ENCODE measurements around the gene DTD2.
A peak's percentile ranks its signal among the peaks of the same experiment; 100 is the strongest.
"Not testable (repeated sequence)": the region's sequence is repeated elsewhere in the genome, so short reads cannot be mapped to it uniquely, and the experiment has no call there.

Gene DTD2

DNA sequence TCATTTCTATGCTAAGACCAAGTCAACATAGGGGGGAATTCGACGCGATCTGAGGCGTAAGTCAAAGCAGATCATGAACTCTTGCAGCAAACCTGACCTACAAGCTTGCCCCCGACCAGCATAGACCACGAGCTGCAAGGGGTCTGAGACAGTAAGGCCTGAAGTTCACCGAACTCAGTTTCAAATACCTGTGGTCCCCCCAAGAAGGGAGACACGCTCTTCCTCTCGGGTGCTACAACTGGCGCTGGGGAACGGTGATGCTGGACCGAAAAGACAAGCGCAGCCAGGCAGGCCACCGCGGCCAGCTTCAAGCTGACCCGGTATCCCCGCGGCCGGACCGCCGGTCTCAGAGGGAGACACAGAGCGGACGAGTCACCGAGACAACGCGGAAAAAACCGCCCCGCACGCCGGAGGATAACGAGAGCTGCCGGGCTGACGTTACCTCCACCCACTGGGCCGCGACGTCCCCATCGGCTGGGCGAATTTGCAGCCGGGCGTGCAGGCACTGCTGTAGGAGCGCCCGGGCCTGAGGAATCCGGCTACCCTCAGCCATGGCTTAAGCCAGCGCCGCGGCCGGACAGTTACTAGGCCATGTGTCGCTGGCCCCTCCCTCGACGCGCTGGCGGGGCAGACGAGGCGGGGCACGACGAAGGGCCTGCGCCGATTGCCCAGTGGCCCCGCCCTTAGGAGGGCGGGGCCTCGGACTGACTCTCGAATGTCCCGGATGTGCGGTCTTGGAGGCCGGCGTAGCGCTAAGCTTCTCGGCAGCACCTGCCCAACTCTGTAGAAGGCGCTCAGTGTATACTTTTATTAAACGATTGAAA lies at the start of gene DTD2:
TSS of gene DTD2 (minus strand) at position 666 of the 824 bp plus-strand sequence. CDS start at position 553, 113 bp downstream.
- FAIRE-seq = peak; percentile 88

DNA sequence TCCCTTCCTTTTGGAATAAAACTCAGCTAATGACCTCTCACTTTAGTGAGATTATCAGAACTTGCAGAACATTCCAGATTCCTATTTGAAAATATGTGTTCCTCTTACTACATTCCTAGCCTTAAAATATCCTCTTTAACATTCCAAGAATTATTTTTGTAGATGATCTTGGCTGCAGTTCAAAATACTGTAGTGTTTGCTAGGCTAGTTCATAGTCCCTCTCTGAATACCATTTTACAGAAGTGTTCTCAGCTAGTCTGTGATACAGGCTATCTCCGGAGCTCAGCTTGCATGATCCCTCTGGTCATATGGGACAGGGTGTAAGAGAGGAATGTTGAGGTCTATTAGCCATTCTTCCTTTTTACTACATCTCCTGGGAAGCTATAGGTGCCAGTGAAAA lies 48.1 kb upstream of the DTD2 start:
- FAIRE-seq = no peak

DNA sequence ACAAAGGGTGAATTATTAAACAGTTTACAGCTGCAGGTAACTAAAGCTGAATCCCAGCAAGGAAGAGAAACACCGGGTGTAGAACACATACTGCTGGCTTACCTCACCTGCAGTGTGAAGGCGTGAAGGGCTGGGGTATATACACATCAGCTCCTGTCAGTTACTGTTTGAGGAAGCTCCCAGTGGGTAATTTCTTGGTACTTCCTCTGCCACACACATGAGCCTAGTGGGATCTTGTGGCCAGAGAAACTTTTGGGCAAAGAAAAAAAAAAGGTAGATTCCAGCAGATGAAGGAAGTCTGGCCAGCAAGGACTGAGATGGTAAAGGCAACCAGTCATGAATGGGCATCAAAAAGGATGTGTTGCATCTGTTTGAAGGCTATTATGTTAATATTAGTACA lies 44.6 kb upstream of the DTD2 start:
- FAIRE-seq = no peak

GRCh38 chr14:31492759-31493498 lies 35.6 kb upstream of the DTD2 start:
- FAIRE-seq = no peak

DNA sequence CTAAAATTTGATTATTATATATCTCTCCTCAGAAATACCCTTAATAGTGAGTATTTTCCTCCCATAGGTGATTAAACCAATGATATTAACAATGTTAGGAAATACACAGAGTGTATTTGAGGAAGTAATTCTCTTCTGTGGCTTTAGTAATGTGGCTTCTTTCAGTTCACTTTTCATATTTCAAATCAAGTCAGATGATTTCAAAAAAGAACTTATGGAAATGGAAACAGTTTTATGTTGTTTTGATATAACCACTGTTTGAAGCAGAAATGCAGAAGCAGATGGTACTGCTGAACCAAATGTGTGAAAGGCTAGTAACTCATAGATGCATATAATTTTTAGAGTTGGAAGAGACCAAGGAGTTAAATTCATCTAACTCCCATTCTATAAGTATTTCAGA lies 32.4 kb upstream of the DTD2 start:
- no peak for FAIRE-seq

- FAIRE-seq = no peak
Measured at GRCh38 chr14:31487886-31488285, 30.6 kb upstream of the DTD2 start, which contains the start of gene GPR33. GPR33 (minus strand) TSS chr14:31488039; CDS start chr14:31483965, 4,074 bp downstream.

DNA sequence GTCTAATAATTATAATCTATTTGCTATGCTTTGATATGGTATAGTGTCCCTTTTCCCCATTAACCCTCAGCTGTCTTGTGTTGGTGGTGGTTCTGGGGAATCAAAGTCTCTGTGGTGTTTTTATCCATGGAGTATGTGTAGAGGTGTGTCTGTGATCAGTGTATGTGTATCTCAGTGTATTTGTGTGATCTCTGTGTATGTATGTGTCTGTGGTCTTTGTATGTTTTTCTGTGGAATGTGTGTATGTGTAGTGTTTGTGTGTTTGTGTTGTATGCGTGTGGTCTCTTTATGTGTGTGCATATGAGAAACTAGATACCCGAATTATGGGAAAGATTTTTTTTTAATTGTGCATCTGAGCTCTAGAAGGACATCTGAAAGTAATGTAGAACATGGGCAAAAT lies 29.5 kb upstream of the DTD2 start:
- no peak for FAIRE-seq

- FAIRE-seq = no peak
Measured at GRCh38 chr14:31484754-31485153, 27.4 kb upstream of the DTD2 start.

GRCh38 chr14:31480156-31480555 lies 22.9 kb upstream of the DTD2 start:
- no peak for FAIRE-seq

DNA sequence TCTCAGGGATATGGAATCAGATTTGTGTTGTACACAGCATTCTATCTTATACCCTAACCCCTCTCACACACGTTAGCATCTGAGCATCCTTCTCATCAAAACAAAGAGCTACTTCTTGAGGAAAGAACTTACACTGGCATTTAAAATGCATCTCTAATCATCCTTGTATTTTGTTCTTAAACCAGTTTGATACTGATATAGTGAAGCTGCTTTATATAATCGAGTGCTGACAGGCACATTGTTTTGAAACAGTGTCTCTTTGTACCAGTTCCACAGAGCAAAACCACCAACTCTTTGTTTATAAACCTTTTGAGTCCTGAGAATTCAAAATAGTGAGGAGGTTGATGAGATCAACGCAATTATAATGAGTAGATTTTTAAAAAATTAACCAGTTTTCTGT lies 21.7 kb upstream of the DTD2 start:
- FAIRE-seq = no peak

DNA sequence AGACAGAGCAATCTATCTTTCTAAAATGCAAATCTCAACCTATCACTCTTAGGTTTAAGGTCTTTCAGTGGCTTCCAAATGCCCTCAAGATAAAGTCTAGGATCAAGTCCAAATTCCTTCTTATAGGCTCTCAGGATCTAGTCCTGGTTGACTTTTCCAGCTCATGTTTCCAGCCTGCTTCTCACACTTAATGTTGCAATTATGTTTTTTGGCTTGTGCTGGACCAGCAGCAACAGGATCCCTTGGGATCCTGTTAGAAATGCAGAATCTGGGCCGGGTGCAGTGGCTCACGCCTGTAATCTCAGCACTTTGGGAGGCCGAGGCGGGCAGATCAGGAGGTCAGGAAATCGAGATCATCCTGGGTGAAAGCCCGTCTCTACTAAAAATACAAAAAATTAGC lies 19.9 kb upstream of the DTD2 start:
- no peak for FAIRE-seq

GRCh38 chr14:31476131-31476866 lies 19.0 kb upstream of the DTD2 start:
- FAIRE-seq = no peak

GRCh38 chr14:31466554-31466953 lies 9.2 kb upstream of the DTD2 start:
- FAIRE-seq = no peak

GRCh38 chr14:31465111-31465510 lies 7.8 kb upstream of the DTD2 start:
- no peak for FAIRE-seq

- not testable (repeated sequence) for FAIRE-seq
Measured at GRCh38 chr14:31462450-31462849, 5.1 kb upstream of the DTD2 start.

- no peak for FAIRE-seq
Measured at GRCh38 chr14:31461545-31461944, 4.2 kb upstream of the DTD2 start.

- FAIRE-seq = no peak
Measured at GRCh38 chr14:31457665-31458659, 656 bp upstream of the DTD2 start.

GRCh38 chr14:31449971-31450610 lies 7.2 kb downstream of the DTD2 start:
- FAIRE-seq = peak; percentile 60

GRCh38 chr14:31449136-31449535 lies 8.2 kb downstream of the DTD2 start:
- no peak for FAIRE-seq

DNA sequence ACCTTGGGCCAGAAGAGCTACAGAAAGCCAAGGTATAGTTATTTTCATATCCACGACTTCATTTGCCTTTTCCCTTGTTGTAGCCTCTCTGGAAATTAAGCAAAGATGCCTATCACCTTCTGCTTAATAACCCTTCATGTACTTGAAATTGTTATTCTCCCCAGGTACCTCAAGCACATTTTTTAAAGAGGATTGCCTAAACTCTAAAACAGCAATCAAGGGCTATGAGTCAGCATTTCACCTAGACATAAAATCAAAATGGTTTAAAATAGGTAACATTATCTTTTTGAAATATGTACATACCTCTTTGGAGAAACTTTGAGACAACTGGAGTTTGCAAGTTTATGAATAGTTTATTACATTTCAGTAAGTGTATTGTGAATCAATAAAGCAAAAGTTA lies 11.6 kb downstream of the DTD2 start:
- FAIRE-seq = no peak

GRCh38 chr14:31442284-31442683 lies 15.0 kb downstream of the DTD2 start:
- no peak for FAIRE-seq
